ENCODE results near the gene CACNA2D4. TPM values are rescaled to one million over a fixed set of nuclear protein-coding genes. Genes with fewer than 3 reads are reported as not detected.

The CACNA2D4 gene
- total RNA-seq, 4 donors from 2014 or later = 10.1 to 16.2 (median 11.4) TPM

- H3K4me1 ChIP-seq = peaks cover 0 to 73% (median 6%) of the 10 kb centered on the region in 4 donors
- TF ChIP-seq POLR2A (IDR thresholded peaks at IDR 0.05) (no peak), EP300 (IDR thresholded peaks at IDR 0.05) (no peak), CTCF (IDR thresholded peaks at IDR 0.05) (no peak)
- no peak for DNase-seq (ENCODE audit: low spot score in 2 of 2)
- peaks cover 0 to 7% (median 0%) of the 10 kb centered on the region in 3 donors for H3K36me3 ChIP-seq
- H3K27ac ChIP-seq = no peak overlapping the region
- no peaks in the 10 kb centered on the region for H3K9me3 ChIP-seq
- 83 to 86% methylated on average over 8 of the region's 8 CpGs for WGBS, 2 donors
- no peaks in the 10 kb centered on the region for H3K27me3 ChIP-seq
- H3K4me3 ChIP-seq = no peak overlapping the region
Measured at GRCh38 chr12:1769809-1770494, 148.5 kb downstream of the CACNA2D4 start.

GRCh38 chr12:1768615-1769014 is 149.8 kb downstream of the CACNA2D4 start:
- Histone ChIP-seq H3K27ac (no peak overlapping the region), H3K9me3 (no peaks in the 10 kb centered on the region), H3K36me3 (peaks cover 0 to 9% (median 0%) of the 10 kb centered on the region in 3 donors), H3K27me3 (no peaks in the 10 kb centered on the region), H3K4me3 (no peak overlapping the region), H3K4me1 (peaks cover 0 to 62% (median under 1%) of the 10 kb centered on the region in 4 donors)
- no peak for DNase-seq (ENCODE audit: low spot score in 2 of 2)
- TF ChIP-seq CTCF (IDR thresholded peaks at IDR 0.05) = no peak
- TF ChIP-seq POLR2A (IDR thresholded peaks at IDR 0.05) = no peak
- no peak for TF ChIP-seq EP300 (IDR thresholded peaks at IDR 0.05)
- WGBS, 2 donors = 96 to 97% methylated on average over 1 of the region's 1 CpG

GRCh38 chr12:1767407-1768090 is 150.9 kb downstream of the CACNA2D4 start:
- DNase-seq (ENCODE audit: low spot score in 2 of 2) = no peak
- Histone ChIP-seq H3K4me3 (no peak overlapping the region), H3K27me3 (no peaks in the 10 kb centered on the region), H3K36me3 (peaks cover 0 to 11% (median 0%) of the 10 kb centered on the region in 3 donors), H3K27ac (no peak overlapping the region), H3K4me1 (peaks cover 0 to 60% (median 0%) of the 10 kb centered on the region in 4 donors), H3K9me3 (no peaks in the 10 kb centered on the region)
- TF ChIP-seq EP300 (IDR thresholded peaks at IDR 0.05) = no peak
- no peak for TF ChIP-seq POLR2A (IDR thresholded peaks at IDR 0.05)
- no peak for TF ChIP-seq CTCF (IDR thresholded peaks at IDR 0.05)
- 81 to 85% methylated on average over 1 of the region's 1 CpG for WGBS, 2 donors

- 73 to 77% methylated on average over 1 of the region's 1 CpG for WGBS, 2 donors
- no peak overlapping the region for H3K27ac ChIP-seq
- no peaks in the 10 kb centered on the region for H3K27me3 ChIP-seq
- H3K9me3 ChIP-seq = no peaks in the 10 kb centered on the region
- peaks cover 0 to 71% (median 2%) of the 10 kb centered on the region in 4 donors for H3K4me1 ChIP-seq
- no peak overlapping the region for H3K4me3 ChIP-seq
- TF ChIP-seq POLR2A (IDR thresholded peaks at IDR 0.05) (no peak), CTCF (IDR thresholded peaks at IDR 0.05) (no peak), EP300 (IDR thresholded peaks at IDR 0.05) (no peak)
- no peak for DNase-seq (ENCODE audit: low spot score in 2 of 2)
- peaks cover 0 to 11% (median 0%) of the 10 kb centered on the region in 3 donors for H3K36me3 ChIP-seq
Measured at GRCh38 chr12:1766110-1766509, 152.3 kb downstream of the CACNA2D4 start.

- WGBS, 2 donors = 71 to 72% methylated on average over 2 of the region's 2 CpGs
- no peak for DNase-seq (ENCODE audit: low spot score in 2 of 2)
- no peak overlapping the region for H3K27ac ChIP-seq
- no peaks in the 10 kb centered on the region for H3K27me3 ChIP-seq
- H3K9me3 ChIP-seq = no peaks in the 10 kb centered on the region
- H3K4me1 ChIP-seq = peaks cover 0 to 72% (median 14%) of the 10 kb centered on the region in 4 donors
- H3K36me3 ChIP-seq = peaks cover 0 to 4% (median 0%) of the 10 kb centered on the region in 3 donors
- H3K4me3 ChIP-seq = no peak overlapping the region
- TF ChIP-seq CTCF (IDR thresholded peaks at IDR 0.05) (no peak), POLR2A (IDR thresholded peaks at IDR 0.05) (no peak), EP300 (IDR thresholded peaks at IDR 0.05) (no peak)
Measured at GRCh38 chr12:1763153-1763552, 155.3 kb downstream of the CACNA2D4 start.
